Mononuclear cell (primary cell): Measurements from ENCODE around the gene UPP1. TPM values are rescaled to one million over a fixed set of nuclear protein-coding genes. Genes with fewer than 3 reads are reported as not detected.
"Not testable (repeated sequence)": the region's sequence is repeated elsewhere in the genome, so short reads cannot be mapped to it uniquely, and the experiment has no call there.

Experiments
- H3K27me3 ChIP-seq: 2 replicates; pipeline ENCODE4 v1.6.0; 2011; ENCODE audit warnings: low read length, control low read depth; ENCODE audit not compliant: insufficient read depth
- H3K4me1 ChIP-seq: 2 replicates; pipeline ENCODE4 v1.5.1; 2011; ENCODE audit warnings: mild to moderate bottlenecking, low read length, control low read depth; ENCODE audit not compliant: insufficient read depth
- H3K4me3 ChIP-seq: 2 replicates; pipeline ENCODE4 v1.5.1; 2011; ENCODE audit warnings: mild to moderate bottlenecking, low read length, moderate library complexity
- H3K9me3 ChIP-seq: 2 replicates; pipeline ENCODE4 v1.5.1; 2011; ENCODE audit warnings: low read depth, mild to moderate bottlenecking, control low read depth, low read length
- total RNA-seq: library from RNA; depleted of rRNA; stranded (reverse); fragments of >200 nt; gene quantifications from one replicate; pipeline ENCODE4 v1.2.3, GENCODE V29; 2012

The UPP1 gene
- total RNA-seq, 1 donor, result 66.0 TPM

- no peaks in the 10 kb centered on the region for H3K27me3 ChIP-seq
- H3K9me3 ChIP-seq, result no peaks in the 10 kb centered on the region
- H3K4me1 ChIP-seq, result peaks cover 15% of the 10 kb centered on the region
- no peak overlapping the region for H3K4me3 ChIP-seq
These were observed 14.8 kb upstream of the UPP1 start for GRCh38 chr7:48074204-48074654.

DNA sequence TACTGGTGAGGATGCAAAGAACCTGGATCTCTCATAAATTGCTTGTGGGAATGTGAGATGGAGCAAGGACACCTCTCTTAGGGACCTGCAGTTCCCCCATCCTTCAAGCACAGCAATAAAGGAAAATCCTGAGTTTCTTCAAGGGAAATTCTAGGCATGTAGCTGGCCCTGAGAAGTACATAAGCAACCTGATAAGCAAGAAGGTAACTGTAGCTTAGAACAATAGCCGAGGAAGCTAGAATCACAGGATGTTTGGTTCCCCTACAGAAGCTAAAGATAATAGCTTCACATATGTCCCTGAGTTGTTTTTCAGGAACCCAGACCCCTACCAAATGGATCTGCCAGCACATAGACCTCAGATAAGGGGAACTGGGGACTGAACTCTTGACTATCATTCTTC, 11.6 kb upstream of the UPP1 start:
- Histone ChIP-seq H3K4me1 (peaks cover 23% of the 10 kb centered on the region), H3K4me3 (no peak overlapping the region), H3K27me3 (no peaks in the 10 kb centered on the region), H3K9me3 (no peaks in the 10 kb centered on the region)

- H3K27me3 ChIP-seq, result no peaks in the 10 kb centered on the region
- H3K4me1 ChIP-seq, result peaks cover 23% of the 10 kb centered on the region
- no peaks in the 10 kb centered on the region for H3K9me3 ChIP-seq
- H3K4me3 ChIP-seq, result no peak overlapping the region
These were observed 10.6 kb upstream of the UPP1 start for GRCh38 chr7:48078470-48078869.

- H3K4me3 ChIP-seq, H3K27me3 ChIP-seq, H3K9me3 ChIP-seq: not testable (repeated sequence)
- H3K4me1 ChIP-seq, result peaks cover 55% of the 10 kb centered on the region
These were observed 6.7 kb upstream of the UPP1 start for GRCh38 chr7:48082378-48082777.

- Histone ChIP-seq H3K27me3 (no peaks in the 10 kb centered on the region), H3K4me1 (peaks cover 58% of the 10 kb centered on the region), H3K4me3 (no peak overlapping the region), H3K9me3 (no peaks in the 10 kb centered on the region)
These were observed 5.8 kb upstream of the UPP1 start for GRCh38 chr7:48083114-48083830.

DNA sequence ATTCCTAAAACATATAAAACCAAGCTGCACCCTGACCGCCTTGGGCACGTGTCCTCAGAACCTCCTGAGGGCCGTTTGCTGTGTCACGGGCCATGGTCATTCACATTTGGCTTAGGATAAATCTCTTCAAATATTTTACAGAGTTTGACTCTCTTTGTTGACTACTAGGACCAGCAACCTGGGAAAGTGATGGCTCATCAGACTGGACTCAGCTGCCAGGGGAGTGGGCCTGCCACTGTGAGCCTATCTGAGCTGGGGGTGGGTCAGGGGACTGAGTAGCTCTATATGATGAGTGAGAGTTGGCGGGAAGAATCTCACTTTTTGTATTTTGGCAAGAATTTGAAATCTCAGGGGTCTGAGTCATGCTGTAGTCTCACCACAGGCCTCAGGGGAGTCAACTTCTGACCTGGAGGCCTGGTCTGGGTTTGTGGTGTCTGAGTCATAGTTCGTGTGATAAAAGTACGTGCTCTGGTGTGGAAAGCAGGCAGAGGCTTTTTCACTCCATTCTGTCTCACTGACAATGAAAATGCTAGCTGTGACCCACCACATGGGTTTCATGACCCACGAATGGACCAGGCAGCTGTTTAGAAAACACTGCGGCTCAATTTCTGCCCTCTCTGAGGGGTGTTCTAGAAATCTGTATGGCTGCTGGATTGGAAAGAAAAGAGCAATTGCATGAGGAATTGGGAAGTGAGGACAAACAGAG, 4.2 kb upstream of the UPP1 start:
- Histone ChIP-seq H3K27me3 (no peaks in the 10 kb centered on the region), H3K4me1 (peaks cover 49% of the 10 kb centered on the region), H3K4me3 (no peak overlapping the region), H3K9me3 (no peaks in the 10 kb centered on the region)

GRCh38 chr7:48085433-48085791, 3.7 kb upstream of the UPP1 start:
- H3K9me3 ChIP-seq, result no peaks in the 10 kb centered on the region
- H3K27me3 ChIP-seq, result no peaks in the 10 kb centered on the region
- H3K4me1 ChIP-seq, result peaks cover 53% of the 10 kb centered on the region
- no peak overlapping the region for H3K4me3 ChIP-seq

GRCh38 chr7:48085942-48086341, 3.1 kb upstream of the UPP1 start:
- Histone ChIP-seq H3K27me3 (no peaks in the 10 kb centered on the region), H3K4me3 (no peak overlapping the region), H3K4me1 (peaks cover 57% of the 10 kb centered on the region), H3K9me3 (no peaks in the 10 kb centered on the region)

DNA sequence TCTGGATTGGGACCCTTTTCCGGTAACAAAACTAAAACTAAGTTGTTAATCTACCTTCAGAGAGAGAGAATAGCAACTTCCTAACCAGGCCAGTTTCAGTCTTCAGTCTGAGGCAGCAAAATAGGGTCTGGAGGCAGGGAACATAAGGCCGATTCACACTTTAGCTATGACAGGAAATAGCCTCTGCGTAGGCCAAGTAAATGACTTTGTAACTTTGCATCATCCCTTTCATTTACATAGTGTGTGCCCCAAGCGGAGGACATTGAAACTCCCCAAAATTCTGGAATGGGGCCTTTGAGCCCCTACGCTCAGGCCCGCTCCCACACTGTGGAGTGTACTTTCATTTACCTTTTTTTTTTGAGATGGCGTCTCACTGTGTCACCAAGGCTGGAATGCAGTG, 1.7 kb upstream of the UPP1 start:
- H3K4me1 ChIP-seq, result peaks cover 71% of the 10 kb centered on the region
- no peaks in the 10 kb centered on the region for H3K9me3 ChIP-seq
- no peak overlapping the region for H3K4me3 ChIP-seq
- H3K27me3 ChIP-seq, result no peaks in the 10 kb centered on the region

GRCh38 chr7:48088559-48089045, 463 bp upstream of the UPP1 start:
- Histone ChIP-seq H3K27me3 (no peaks in the 10 kb centered on the region), H3K4me1 (peaks cover 81% of the 10 kb centered on the region), H3K9me3 (no peaks in the 10 kb centered on the region), H3K4me3 (peak overlapping the region; percentile 44)

GRCh38 chr7:48090095-48090805, 1.2 kb downstream of the UPP1 start:
- no peaks in the 10 kb centered on the region for H3K27me3 ChIP-seq
- H3K4me3 ChIP-seq, result peak overlapping the region; percentile 88
- H3K4me1 ChIP-seq, result peaks cover 86% of the 10 kb centered on the region
- H3K9me3 ChIP-seq, result no peaks in the 10 kb centered on the region

DNA sequence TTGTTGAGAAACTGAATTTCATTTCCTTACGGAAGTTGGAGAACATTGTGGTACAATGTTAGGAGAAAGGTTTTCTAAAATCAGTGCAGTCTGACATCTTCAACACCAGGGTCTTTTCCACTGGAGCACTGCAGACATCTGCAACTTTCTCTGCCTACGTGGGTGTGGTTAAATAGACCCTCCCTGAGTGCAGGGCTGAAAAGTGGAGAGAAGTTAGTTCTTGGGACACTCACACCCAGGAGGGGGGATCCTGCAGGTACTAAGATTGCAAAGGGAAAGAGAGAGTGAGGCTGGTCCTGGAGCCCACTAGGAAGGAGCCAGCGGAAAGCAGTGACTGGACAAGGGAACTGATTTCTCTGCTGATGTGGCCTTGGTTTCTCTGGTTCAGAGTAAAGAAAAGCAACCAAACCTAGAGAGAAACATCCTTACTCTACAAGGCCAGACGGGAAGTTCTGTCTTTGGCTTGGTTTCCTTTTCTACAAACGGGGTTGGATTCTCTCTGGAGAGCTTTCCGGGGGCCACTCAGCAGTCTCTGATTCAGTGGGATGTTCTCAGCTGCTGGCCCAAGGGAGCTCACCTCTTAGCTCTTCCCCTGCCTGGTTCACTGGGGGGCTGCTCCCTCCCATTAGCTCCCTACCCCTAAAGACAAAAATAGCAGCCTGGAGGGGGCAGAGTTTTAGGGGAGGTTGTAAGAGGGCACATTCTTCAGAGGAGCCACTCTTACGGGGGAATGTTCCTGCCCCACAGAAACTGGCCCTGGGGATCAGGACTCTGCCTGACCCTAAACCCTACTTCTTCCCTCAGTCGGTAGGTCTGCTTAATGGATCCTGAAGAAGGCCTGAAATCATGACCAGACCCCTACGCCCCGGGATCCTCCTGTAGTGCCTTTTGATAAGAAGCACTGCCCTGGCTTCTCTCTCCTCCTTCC, 2.7 kb downstream of the UPP1 start:
- no peaks in the 10 kb centered on the region for H3K27me3 ChIP-seq
- H3K9me3 ChIP-seq, result no peaks in the 10 kb centered on the region
- peaks cover 86% of the 10 kb centered on the region for H3K4me1 ChIP-seq
- H3K4me3 ChIP-seq, result no peak overlapping the region

GRCh38 chr7:48094861-48095293, 5.8 kb downstream of the UPP1 start:
- Histone ChIP-seq H3K4me1 (peaks cover 93% of the 10 kb centered on the region), H3K4me3 (no peak overlapping the region)

DNA sequence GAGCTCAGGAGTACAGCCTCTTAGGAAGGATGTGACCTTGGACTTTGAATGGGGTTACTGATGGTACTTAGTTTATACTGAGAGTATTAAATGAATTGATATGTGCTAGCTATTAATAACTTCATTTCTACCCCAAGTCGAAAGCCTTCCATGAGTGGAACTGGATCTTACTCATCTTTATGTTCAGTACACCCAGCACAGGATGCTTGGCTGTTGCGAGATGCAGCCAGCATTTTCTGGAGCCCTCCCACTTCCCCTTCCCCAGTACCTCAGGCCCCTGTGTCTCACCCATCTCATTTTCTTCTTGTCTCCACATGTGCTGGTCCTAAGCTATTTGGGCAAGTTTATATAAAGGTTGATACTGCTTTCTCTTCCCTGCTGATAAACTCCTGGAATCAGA, 7.2 kb downstream of the UPP1 start:
- Histone ChIP-seq H3K9me3 (no peaks in the 10 kb centered on the region), H3K4me3 (no peak overlapping the region), H3K4me1 (peaks cover 81% of the 10 kb centered on the region), H3K27me3 (no peaks in the 10 kb centered on the region)

More at GRCh38 chr7:48094861-48095293, 5.8 kb downstream of the UPP1 start:
- H3K9me3 ChIP-seq, result no peaks in the 10 kb centered on the region
- H3K27me3 ChIP-seq, result no peaks in the 10 kb centered on the region
